MM.1S (cell line): ENCODE measurements around the gene TMEM178B.

Experiments used
- DNase-seq: peaks from one replicate; pipeline ENCODE4 v3.0.0-alpha.2; 2015
- H2AFZ ChIP-seq: fragments of 300-600 bp; sonication (generic); 2 replicates; pipeline ENCODE4 v1.6.0; 2016; ENCODE audit warnings: antibody characterized with exemption, low read length
- H3F3A ChIP-seq: fragments of 300-600 bp; sonication (generic); 2 replicates; pipeline ENCODE4 v1.6.1; 2016; ENCODE audit warnings: mild to moderate bottlenecking, antibody characterized with exemption, low read length, moderate library complexity, mixed read lengths; ENCODE audit not compliant: insufficient read depth
- H3K27ac ChIP-seq: fragments of 300-600 bp; sonication (generic); 2 replicates; pipeline ENCODE4 v1.5.1; 2016; ENCODE audit warnings: mild to moderate bottlenecking, low read length
- H3K27me3 ChIP-seq: fragments of 300-600 bp; sonication (generic); replicated peaks from 2 replicates; pipeline ENCODE4 v1.6.0; 2016; ENCODE audit warnings: low read length; ENCODE audit not compliant: insufficient read depth
- H3K36me3 ChIP-seq: fragments of 300-600 bp; sonication (generic); replicated peaks from 2 replicates; pipeline ENCODE4 v1.6.1; 2016; ENCODE audit warnings: mild to moderate bottlenecking, low read length, mixed read lengths; ENCODE audit not compliant: insufficient read depth
- H3K4me1 ChIP-seq: fragments of 300-600 bp; sonication (generic); 2 replicates; pipeline ENCODE4 v1.6.1; 2016; ENCODE audit warnings: low read length, mixed read lengths
- H3K4me2 ChIP-seq: fragments of 300-600 bp; sonication (generic); 2 replicates; pipeline ENCODE4 v1.6.0; 2016; ENCODE audit warnings: low read depth, low read length
- H3K4me3 ChIP-seq: fragments of 300-600 bp; sonication (generic); 2 replicates; pipeline ENCODE4 v1.5.1; 2016; ENCODE audit warnings: low read length, mixed read lengths
- H3K79me2 ChIP-seq: fragments of 300-600 bp; sonication (generic); 2 replicates; pipeline ENCODE4 v1.6.1; 2016; ENCODE audit warnings: mixed run types, low read length, mixed read lengths
- H3K9ac ChIP-seq: fragments of 300-600 bp; sonication (generic); 2 replicates; pipeline ENCODE4 v1.6.1; 2016; ENCODE audit warnings: low read length, mixed read lengths
- H3K9me2 ChIP-seq: fragments of 300-600 bp; sonication (generic); replicated peaks from 2 replicates; pipeline ENCODE4 v1.6.1; 2016; ENCODE audit warnings: mild to moderate bottlenecking, low read length, mixed read lengths; ENCODE audit not compliant: insufficient read depth
- H3K9me3 ChIP-seq: fragments of 300-600 bp; sonication (generic); replicated peaks from 2 replicates; pipeline ENCODE4 v1.6.1; 2016; ENCODE audit warnings: mild to moderate bottlenecking, low read length, mixed read lengths; ENCODE audit not compliant: insufficient read depth
- H4K20me1 ChIP-seq: fragments of 300-600 bp; sonication (generic); 2 replicates; pipeline ENCODE4 v1.6.1; 2016; ENCODE audit warnings: mild to moderate bottlenecking, low read length, moderate library complexity, mixed read lengths; ENCODE audit not compliant: insufficient read depth
- CTCF ChIP-seq: fragments of 300-600 bp; sonication (generic); IDR thresholded peaks from 2 replicates; pipeline ENCODE4 v1.5.1; 2016; ENCODE audit warnings: antibody characterized with exemption, low read length, mixed read lengths
- EZH2 ChIP-seq: fragments of 300-600 bp; sonication (generic); optimal IDR thresholded peaks from 2 replicates; pipeline ENCODE3; 2017; ENCODE audit warnings: low read depth, mild to moderate bottlenecking, antibody characterized with exemption, low read length, mixed read lengths
- EZH2phosphoT487 ChIP-seq: fragments of 300-600 bp; sonication (generic); IDR thresholded peaks from 2 replicates; pipeline ENCODE4 v1.6.1; 2018; ENCODE audit warnings: antibody characterized with exemption, low read length

The TMEM178B gene

GRCh38 chr7:141147482-141147881 lies 73.6 kb downstream of the TMEM178B start:
- Histone ChIP-seq H4K20me1 (no peaks in the 10 kb centered on the region), H3K27ac (no peak overlapping the region), H3K4me3 (no peak overlapping the region), H3K9me2 (no peaks in the 10 kb centered on the region), H2AFZ (no peak overlapping the region), H3K79me2 (0 out of 2 replicates have a peak, but pooled peaks cover 9% of the 10 kb centered on the region), H3K9ac (no peak overlapping the region), H3K4me1 (no peaks in the 10 kb centered on the region), H3K9me3 (no peaks in the 10 kb centered on the region), H3K4me2 (no peak overlapping the region), H3K27me3 (no peaks in the 10 kb centered on the region), H3K36me3 (no peaks in the 10 kb centered on the region), H3F3A (no peaks in the 10 kb centered on the region)
- TF ChIP-seq EZH2phosphoT487 (no peak), EZH2 (no peak), CTCF (no peak)
- DNase-seq, result no peak

- H2AFZ ChIP-seq, result no peak overlapping the region
- no peaks in the 10 kb centered on the region for H3K27me3 ChIP-seq
- H3K4me1 ChIP-seq, result no peaks in the 10 kb centered on the region
- no peaks in the 10 kb centered on the region for H3F3A ChIP-seq
- H3K27ac ChIP-seq, result no peak overlapping the region
- no peaks in the 10 kb centered on the region for H3K9me3 ChIP-seq
- no peaks in the 10 kb centered on the region for H3K9me2 ChIP-seq
- H3K9ac ChIP-seq, result no peak overlapping the region
- no peak overlapping the region for H3K4me3 ChIP-seq
- no peaks in the 10 kb centered on the region for H3K36me3 ChIP-seq
- 0 out of 2 replicates have a peak, but pooled peaks cover 9% of the 10 kb centered on the region for H3K79me2 ChIP-seq
- TF ChIP-seq CTCF, result no peak
- no peak overlapping the region for H3K4me2 ChIP-seq
- no peaks in the 10 kb centered on the region for H4K20me1 ChIP-seq
- no peak for DNase-seq
Measured at GRCh38 chr7:141150465-141150864, 76.6 kb downstream of the TMEM178B start.

- Histone ChIP-seq H3K9me2 (no peaks in the 10 kb centered on the region), H3K4me1 (no peaks in the 10 kb centered on the region), H3K79me2 (0 out of 2 replicates have a peak, but pooled peaks cover 7% of the 10 kb centered on the region), H2AFZ (no peak overlapping the region), H3K36me3 (no peaks in the 10 kb centered on the region), H3K27ac (no peak overlapping the region), H3K27me3 (no peaks in the 10 kb centered on the region), H4K20me1 (no peaks in the 10 kb centered on the region), H3F3A (no peaks in the 10 kb centered on the region), H3K4me2 (no peak overlapping the region), H3K9ac (no peak overlapping the region), H3K4me3 (no peak overlapping the region), H3K9me3 (no peaks in the 10 kb centered on the region)
- no peak for TF ChIP-seq CTCF
- no peak for TF ChIP-seq EZH2phosphoT487
- no peak for TF ChIP-seq EZH2
- no peak for DNase-seq
Measured at GRCh38 chr7:141151746-141152145, 77.9 kb downstream of the TMEM178B start.

GRCh38 chr7:141153231-141153630 lies 79.4 kb downstream of the TMEM178B start:
- H3K4me1 ChIP-seq, result no peaks in the 10 kb centered on the region
- TF ChIP-seq CTCF, result no peak
- no peak for TF ChIP-seq EZH2
- no peak for TF ChIP-seq EZH2phosphoT487
- H3K4me3 ChIP-seq, result no peak overlapping the region
- H3K4me2 ChIP-seq, result no peak overlapping the region
- H3F3A ChIP-seq, result no peaks in the 10 kb centered on the region
- no peaks in the 10 kb centered on the region for H3K36me3 ChIP-seq
- H3K9ac ChIP-seq, result no peak overlapping the region
- H2AFZ ChIP-seq, result no peak overlapping the region
- DNase-seq, result no peak
- H3K27ac ChIP-seq, result no peak overlapping the region
- 0 out of 2 replicates have a peak, but pooled peaks cover 5% of the 10 kb centered on the region for H3K79me2 ChIP-seq
- H3K9me3 ChIP-seq, result no peaks in the 10 kb centered on the region
- H3K27me3 ChIP-seq, result no peaks in the 10 kb centered on the region
- no peaks in the 10 kb centered on the region for H3K9me2 ChIP-seq
- H4K20me1 ChIP-seq, result no peaks in the 10 kb centered on the region
